Ovary (tissue), 3 donors: ENCODE results near the gene ARHGAP40.

Source experiments
- CTCF ChIP-seq, 3 donors: fragments of 450-650 bp in 2 of 3; fragments of 200-600 bp in 1 of 3; IDR thresholded peaks; one replicate each; pipeline versions ENCODE4 v1.5.1 to v1.8.0; 2016 to 2022; ENCODE audit warnings: antibody characterized with exemption in 3 of 3, mild to moderate bottlenecking in 1 of 3
- EP300 ChIP-seq: sonication (generic); formaldehyde crosslinking; IDR thresholded peaks from one replicate; pipeline ENCODE4 v1.6.1; 2017; ENCODE audit warnings: antibody characterized with exemption
- donor health status: DM: no; HTN: no; CAD: no.

GRCh38 chr20:38608188-38608587, 6.6 kb downstream of the ARHGAP40 start:
- TF ChIP-seq CTCF (IDR thresholded peaks at IDR 0.05) (no peak), EP300 (no peak)
